GM12801 (cell line): ENCODE results near the gene BTG4.

Experiments
- TF ChIP-seq, protein P1 (sequence below): IDR thresholded peaks from one replicate; pipeline ENCODE4 v1.5.1; 2011; ENCODE audit warnings: control low read depth; ENCODE audit not compliant: insufficient read length; ENCODE audit errors: extremely low read depth

BTG4 gene

DNA sequence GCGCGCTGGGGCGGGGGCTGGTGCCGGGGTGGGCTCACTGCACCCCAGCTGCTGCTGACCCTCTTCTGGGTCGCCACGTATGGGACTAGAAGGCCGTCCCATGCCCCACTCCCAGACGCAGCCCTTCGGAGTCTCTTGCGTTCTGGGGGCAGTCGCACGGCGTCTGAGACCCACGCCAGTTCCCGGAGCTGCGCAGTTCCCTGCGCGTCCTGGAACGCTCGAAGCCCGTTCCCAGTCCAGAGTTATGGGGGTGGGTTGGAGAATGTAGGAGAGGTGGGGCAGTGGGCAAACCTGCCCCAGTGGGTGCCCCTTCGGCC, 28.7 kb upstream of the BTG4 start:
- TF ChIP-seq, protein P1, sequence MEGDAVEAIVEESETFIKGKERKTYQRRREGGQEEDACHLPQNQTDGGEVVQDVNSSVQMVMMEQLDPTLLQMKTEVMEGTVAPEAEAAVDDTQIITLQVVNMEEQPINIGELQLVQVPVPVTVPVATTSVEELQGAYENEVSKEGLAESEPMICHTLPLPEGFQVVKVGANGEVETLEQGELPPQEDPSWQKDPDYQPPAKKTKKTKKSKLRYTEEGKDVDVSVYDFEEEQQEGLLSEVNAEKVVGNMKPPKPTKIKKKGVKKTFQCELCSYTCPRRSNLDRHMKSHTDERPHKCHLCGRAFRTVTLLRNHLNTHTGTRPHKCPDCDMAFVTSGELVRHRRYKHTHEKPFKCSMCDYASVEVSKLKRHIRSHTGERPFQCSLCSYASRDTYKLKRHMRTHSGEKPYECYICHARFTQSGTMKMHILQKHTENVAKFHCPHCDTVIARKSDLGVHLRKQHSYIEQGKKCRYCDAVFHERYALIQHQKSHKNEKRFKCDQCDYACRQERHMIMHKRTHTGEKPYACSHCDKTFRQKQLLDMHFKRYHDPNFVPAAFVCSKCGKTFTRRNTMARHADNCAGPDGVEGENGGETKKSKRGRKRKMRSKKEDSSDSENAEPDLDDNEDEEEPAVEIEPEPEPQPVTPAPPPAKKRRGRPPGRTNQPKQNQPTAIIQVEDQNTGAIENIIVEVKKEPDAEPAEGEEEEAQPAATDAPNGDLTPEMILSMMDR: no peak

DNA sequence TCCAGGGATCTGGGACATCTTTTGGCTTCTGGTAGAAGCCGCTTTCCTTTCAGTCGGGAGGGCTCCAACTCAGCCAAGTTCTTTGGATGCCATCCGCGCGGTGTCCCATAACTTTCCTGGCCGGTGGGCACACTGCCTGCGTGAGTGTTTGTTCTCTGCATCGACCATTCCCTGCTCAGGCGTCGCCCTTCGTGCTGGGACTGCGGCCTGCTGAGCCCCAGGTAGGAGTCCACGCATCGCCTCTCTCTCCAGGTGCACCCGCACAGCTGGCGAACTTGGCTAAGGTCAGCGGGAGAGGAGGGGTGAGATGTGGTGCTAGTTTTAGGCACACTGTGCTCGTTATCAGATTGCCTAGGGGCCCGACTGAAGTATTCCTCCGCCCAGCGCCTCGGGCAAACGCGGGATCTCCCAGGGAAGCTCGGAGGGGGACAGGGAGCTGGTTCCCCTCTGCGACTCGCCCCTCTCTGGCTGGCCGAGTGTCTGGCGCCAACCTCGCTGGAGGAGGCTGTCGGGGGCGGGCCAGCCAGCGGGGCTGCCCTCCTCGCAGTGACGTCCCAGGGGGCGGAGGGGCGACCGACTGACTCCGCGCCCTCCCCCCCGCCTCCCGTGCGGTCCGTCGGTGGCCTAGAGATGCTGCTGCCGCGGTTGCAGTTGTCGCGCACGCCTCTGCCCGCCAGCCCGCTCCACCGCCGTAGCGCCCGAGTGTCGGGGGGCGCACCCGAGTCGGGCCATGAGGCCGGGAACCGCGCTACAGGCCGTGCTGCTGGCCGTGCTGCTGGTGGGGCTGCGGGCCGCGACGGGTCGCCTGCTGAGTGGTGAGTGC, 28.1 kb upstream of the BTG4 start, which contains the start of gene LAYN:
TSS of gene LAYN (plus strand) at position 607 of the 823 bp plus-strand sequence. CDS start at position 731, 124 bp downstream.
- TF ChIP-seq, protein P1: no peak

DNA sequence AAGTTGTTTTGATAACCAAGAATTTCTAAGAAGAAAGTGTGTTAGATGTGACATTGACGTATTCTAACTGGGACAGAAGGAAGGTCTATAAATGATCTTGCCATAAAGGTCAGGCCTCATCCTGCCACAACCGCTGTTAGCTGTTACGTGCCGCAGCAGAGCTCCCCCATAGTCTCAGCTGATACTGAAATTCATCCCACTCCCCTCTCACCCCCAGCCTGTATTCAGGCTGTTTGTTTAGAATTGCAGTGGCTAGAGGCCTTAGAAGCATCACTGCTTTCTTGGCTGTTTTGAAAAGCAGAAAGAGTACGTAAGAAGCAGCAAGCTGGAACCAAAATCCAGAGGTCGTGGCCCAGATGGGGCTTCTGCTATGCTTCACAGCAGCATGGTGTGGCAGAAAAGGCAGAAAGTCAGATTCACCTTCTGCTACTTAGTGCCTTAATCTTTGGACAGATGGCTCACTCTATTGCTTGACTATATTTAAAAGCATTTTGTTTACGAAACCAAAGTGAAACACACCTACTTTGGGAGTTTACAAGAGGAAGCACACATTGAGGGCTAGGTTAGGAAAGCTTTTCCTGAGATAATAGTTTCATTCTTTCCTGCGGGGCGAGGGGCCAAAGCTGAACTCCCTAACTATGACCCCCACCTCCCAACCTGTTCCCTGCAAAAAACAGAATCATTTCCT, 27.4 kb upstream of the BTG4 start:
- TF ChIP-seq, protein P1: no peak

DNA sequence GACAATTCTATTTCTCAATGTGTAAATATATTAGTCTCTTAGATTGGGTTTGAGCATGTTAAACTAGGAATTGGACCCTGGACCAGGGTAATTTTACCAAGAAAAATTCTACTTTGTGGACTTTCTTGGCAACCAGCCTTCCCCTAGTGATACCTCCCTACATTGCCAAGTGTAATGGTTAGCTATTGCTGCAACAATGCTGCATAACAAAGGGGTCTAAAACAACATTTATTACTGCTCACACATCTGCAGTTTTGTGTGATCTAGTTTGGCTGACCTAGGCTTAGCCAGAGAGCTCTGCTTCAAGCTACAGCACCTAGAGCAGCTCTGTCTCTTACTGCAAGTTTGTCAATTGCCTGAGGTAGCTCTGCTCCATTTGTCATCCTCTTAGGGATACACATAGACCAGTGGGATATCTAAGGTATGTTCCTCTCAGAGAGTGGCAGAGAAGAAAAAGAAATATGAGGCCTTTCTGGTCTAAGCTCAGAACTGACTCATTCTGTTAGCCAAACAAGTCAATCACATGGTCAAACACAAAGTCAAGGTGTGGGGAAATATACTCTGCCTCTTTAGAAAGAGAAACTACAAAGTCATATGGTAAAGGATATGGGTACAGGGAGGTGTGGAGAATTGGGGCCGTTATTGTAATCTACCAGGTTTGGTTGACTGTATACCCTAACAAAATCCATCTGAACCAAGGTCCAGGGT, 26.4 kb upstream of the BTG4 start:
- TF ChIP-seq, protein P1: no peak

DNA sequence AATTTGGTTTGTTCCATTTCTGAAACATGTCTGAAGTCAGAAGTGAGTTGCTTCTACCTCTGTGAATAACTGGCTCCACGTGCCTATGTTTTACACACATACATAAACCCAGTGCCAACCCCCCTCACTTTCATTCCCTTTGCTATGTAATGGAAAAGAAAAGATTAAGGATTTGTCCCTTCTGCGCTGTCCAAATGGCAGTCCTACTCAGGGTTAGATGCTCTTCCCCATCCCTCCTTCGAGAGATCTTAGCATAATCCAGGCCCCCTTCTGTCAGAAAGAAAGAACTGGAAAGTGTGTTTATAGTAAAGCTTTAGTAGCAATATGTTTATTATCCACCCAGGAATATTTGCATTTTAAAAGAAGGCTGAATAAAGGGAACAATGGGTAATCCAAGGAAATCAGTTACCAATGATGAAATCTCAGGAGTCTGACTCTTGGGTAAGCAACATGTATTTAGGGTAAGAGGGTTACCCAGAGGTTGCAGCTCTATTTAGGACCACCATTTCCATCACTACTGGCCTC, 25.2 kb upstream of the BTG4 start:
- TF ChIP-seq, protein P1: no peak

DNA sequence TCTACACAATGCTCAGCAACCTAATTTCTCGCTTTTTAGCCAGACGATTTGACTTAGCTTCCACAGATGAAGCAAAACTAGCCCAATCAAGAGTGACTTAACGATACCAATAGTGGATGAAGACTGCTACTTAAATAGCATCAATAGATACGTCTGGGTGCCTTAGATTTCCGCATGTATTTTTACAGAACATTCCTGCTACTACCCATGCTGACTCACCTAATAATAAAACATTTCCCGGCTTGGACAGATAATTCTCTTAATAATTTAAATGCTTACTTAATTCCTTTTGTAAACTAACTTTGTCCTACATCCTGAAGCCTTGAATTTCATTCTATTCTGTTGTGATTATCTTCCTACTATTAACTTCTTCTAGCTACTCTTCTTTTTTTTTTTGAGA, 23.1 kb upstream of the BTG4 start:
- TF ChIP-seq, protein P1: no peak

DNA sequence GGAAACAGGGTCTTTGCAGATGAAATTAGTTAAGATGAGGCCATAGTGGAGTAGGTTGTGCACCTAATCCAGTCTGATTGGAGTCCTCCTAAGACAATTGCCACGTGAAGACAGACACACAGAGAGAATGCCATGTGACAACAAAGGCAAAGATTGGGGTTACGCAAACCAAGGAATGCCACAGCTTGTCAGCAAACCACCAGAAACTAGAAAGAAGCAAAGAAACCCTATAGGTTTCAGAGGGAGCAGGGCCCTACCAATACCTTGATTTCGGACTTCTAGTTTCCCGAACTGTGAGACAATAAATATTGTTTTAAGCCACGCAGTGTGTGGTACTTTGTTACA, 20.2 kb upstream of the BTG4 start:
- TF ChIP-seq, protein P1: no peak
